ENCODE results near the gene FOSB. TPM values are rescaled to one million over a fixed set of nuclear protein-coding genes. Genes with fewer than 3 reads are reported as not detected.

The FOSB gene
- total RNA-seq, 1 donor from 2014 or later = 20.6 TPM

- H3K4me1 ChIP-seq = peaks cover 22% of the 10 kb centered on the region
- H3K9me3 ChIP-seq = no peaks in the 10 kb centered on the region
- H3K27ac ChIP-seq = peak overlapping the region; percentile 98
- no peak for DNase-seq (ENCODE audit: extremely low spot score in 2 of 2)
- peak overlapping the region; percentile 61 to 81 for H3K4me3 ChIP-seq
- intact Hi-C loops (cut with DNase I) = loop anchor here (2.0 kb wide), 1 partner anchor 39 kb away; no protein-coding TSS in a partner anchor
- TF ChIP-seq POLR2A (IDR thresholded peaks at IDR 0.05) = no peak
- TF ChIP-seq CTCF (IDR thresholded peaks at IDR 0.05) = peak; percentile 99 to 100 (median 100)
- TF ChIP-seq POLR2AphosphoS5 (IDR thresholded peaks at IDR 0.05; ENCODE audit: insufficient read depth in 1 of 2, low read depth in 1 of 2) = peak in 1 of 2 donors; percentile 67
- no peaks in the 10 kb centered on the region for H3K36me3 ChIP-seq
- no peaks in the 10 kb centered on the region for H3K27me3 ChIP-seq
Observed at GRCh38 chr19:45439569-45440258, 28.1 kb upstream of the FOSB start.

- H3K27me3 ChIP-seq = no peaks in the 10 kb centered on the region
- intact Hi-C loops (cut with DNase I) = no loop called here
Observed at GRCh38 chr19:45440259-45440638, 27.5 kb upstream of the FOSB start.

GRCh38 chr19:45440873-45441654 is 26.7 kb upstream of the FOSB start:
- Histone ChIP-seq H3K27me3 (no peaks in the 10 kb centered on the region), H3K4me1 (peaks cover 31% of the 10 kb centered on the region), H3K4me3 (no peak overlapping the region), H3K36me3 (no peaks in the 10 kb centered on the region), H3K9me3 (no peaks in the 10 kb centered on the region), H3K27ac (peak overlapping the region; percentile 98)
- intact Hi-C loops (cut with DNase I) = no loop called here
- TF ChIP-seq POLR2A (IDR thresholded peaks at IDR 0.05) (no peak), CTCF (IDR thresholded peaks at IDR 0.05) (no peak), POLR2AphosphoS5 (IDR thresholded peaks at IDR 0.05; ENCODE audit: insufficient read depth in 1 of 2, low read depth in 1 of 2) (no peak)
- no peak for DNase-seq (ENCODE audit: extremely low spot score in 2 of 2)

More at GRCh38 chr19:45440259-45440638, 27.5 kb upstream of the FOSB start:
- no peak for DNase-seq (ENCODE audit: extremely low spot score in 2 of 2)
- Histone ChIP-seq H3K36me3 (no peaks in the 10 kb centered on the region), H3K27ac (peak overlapping the region; percentile 98), H3K4me3 (peak overlapping the region; percentile 61 to 81), H3K4me1 (peaks cover 26% of the 10 kb centered on the region), H3K9me3 (no peaks in the 10 kb centered on the region)
- no peak for TF ChIP-seq CTCF (IDR thresholded peaks at IDR 0.05)
- TF ChIP-seq POLR2A (IDR thresholded peaks at IDR 0.05) = no peak
- TF ChIP-seq POLR2AphosphoS5 (IDR thresholded peaks at IDR 0.05; ENCODE audit: insufficient read depth in 1 of 2, low read depth in 1 of 2) = no peak

- H3K36me3 ChIP-seq = no peaks in the 10 kb centered on the region
- intact Hi-C loops (cut with DNase I) = no loop called here
- no peak for DNase-seq (ENCODE audit: extremely low spot score in 2 of 2)
- H3K27ac ChIP-seq = peak overlapping the region; percentile 99
- no peaks in the 10 kb centered on the region for H3K9me3 ChIP-seq
- no peak overlapping the region for H3K4me3 ChIP-seq
- peaks cover 43% of the 10 kb centered on the region for H3K4me1 ChIP-seq
- H3K27me3 ChIP-seq = no peaks in the 10 kb centered on the region
- no peak for TF ChIP-seq POLR2A (IDR thresholded peaks at IDR 0.05)
- TF ChIP-seq CTCF (IDR thresholded peaks at IDR 0.05) = no peak
- TF ChIP-seq POLR2AphosphoS5 (IDR thresholded peaks at IDR 0.05; ENCODE audit: insufficient read depth in 1 of 2, low read depth in 1 of 2) = no peak
Observed at GRCh38 chr19:45442408-45442777, 25.4 kb upstream of the FOSB start.
